H1 (cell line): ENCODE data around the gene WIPF1. TPM values are rescaled to one million over a fixed set of nuclear protein-coding genes. Genes with fewer than 3 reads are reported as not detected.

ENCODE experiments used
- CTCF ChIA-PET: fragments of 300-600 bp; sonication (Branson Sonifier 250); formaldehyde crosslinking; loops from one replicate; lab custom pipeline; 2021; ENCODE audit not compliant: partially characterized antibody; lab: Charles Lee
- POLR2A ChIA-PET: fragments of 300-600 bp; sonication (Branson Sonifier 250); formaldehyde crosslinking; loops from one replicate; lab custom pipeline; 2021; ENCODE audit warnings: inconsistent platforms; ENCODE audit not compliant: partially characterized antibody; lab: Charles Lee
- DNase-seq, 2 experiments: peaks; one replicate each; pipeline versions ENCODE4 v3.0.0 to v3.0.0-alpha.2; 2010 to 2022; ENCODE audit warnings: low spot score in 2 of 2, low read depth in 1 of 2, mixed read lengths in 1 of 2
- FAIRE-seq: peaks from 2 replicates; lab custom pipeline; 2011; peaks lifted over from hg19 to GRCh38; lab: Jason Lieb, UNC
- H2AFZ ChIP-seq: 2 replicates; pipeline ENCODE4 v1.8.1; 2012; ENCODE audit warnings: low read length, inconsistent platforms
- H2AK5ac ChIP-seq: 2 replicates; pipeline ENCODE4 v1.6.1; 2013; ENCODE audit warnings: low read depth, low read length
- H2BK120ac ChIP-seq: replicated peaks from 2 replicates; pipeline ENCODE3; 2013; ENCODE audit warnings: low read depth, low read length, inconsistent platforms
- H2BK12ac ChIP-seq: 2 replicates; pipeline ENCODE4 v1.6.1; 2013; ENCODE audit warnings: low read depth, low read length
- H2BK15ac ChIP-seq: 2 replicates; pipeline ENCODE4 v1.6.1; 2013; ENCODE audit warnings: low read length
- H2BK20ac ChIP-seq: 2 replicates; pipeline ENCODE4 v1.6.1; 2013; ENCODE audit warnings: low read length
- H2BK5ac ChIP-seq: 2 replicates; pipeline ENCODE4 v1.6.1; 2013; ENCODE audit warnings: low read depth, low read length
- H3K14ac ChIP-seq: 2 replicates; pipeline ENCODE4 v1.6.1; 2013; ENCODE audit warnings: inconsistent platforms; ENCODE audit not compliant: insufficient read length
- H3K18ac ChIP-seq: 2 replicates; pipeline ENCODE4 v1.6.1; 2013; ENCODE audit warnings: low read length; ENCODE audit errors: extremely low read depth
- H3K23ac ChIP-seq: 2 replicates; pipeline ENCODE4 v1.6.1; 2013; ENCODE audit warnings: inconsistent platforms; ENCODE audit not compliant: insufficient read length
- H3K23me2 ChIP-seq: 2 replicates; pipeline ENCODE4 v1.6.1; 2013; ENCODE audit warnings: low read depth, low read length
- H3K27ac ChIP-seq: 2 replicates; pipeline ENCODE4 v1.6.1; 2011; ENCODE audit warnings: low read depth, low read length, inconsistent platforms
- H3K27me3 ChIP-seq, 4 experiments: replicated peaks in 1 of 4; 1 replicate in 1 of 4; 2 replicates in 3 of 4; pipeline versions ENCODE4 v1.6.1 to v1.8.1; 2011 to 2013; ENCODE audit warnings: low read length in 3 of 4, mild to moderate bottlenecking in 3 of 4, inconsistent platforms in 2 of 4, mixed read lengths in 2 of 4, moderate library complexity in 1 of 4; ENCODE audit not compliant: control insufficient read depth in 3 of 4, insufficient read depth in 3 of 4; ENCODE audit errors: extremely low read depth in 1 of 4
- H3K36me3 ChIP-seq, 4 experiments: 2 replicates each; pipeline versions ENCODE4 v1.6.1 to v1.8.1; 2011 to 2013; ENCODE audit warnings: mild to moderate bottlenecking in 4 of 4, low read length in 3 of 4, moderate library complexity in 2 of 4, control low read depth in 1 of 4, inconsistent platforms in 1 of 4; ENCODE audit not compliant: insufficient read depth in 4 of 4, control insufficient read depth in 2 of 4
- H3K4ac ChIP-seq: replicated peaks from 2 replicates; pipeline ENCODE3; 2013; ENCODE audit warnings: low read length, low read depth, mixed read lengths, inconsistent platforms; ENCODE audit not compliant: insufficient read length
- H3K4me1 ChIP-seq, 4 experiments: replicated peaks in 1 of 4; 1 replicate in 1 of 4; 2 replicates in 3 of 4; pipeline versions ENCODE4 v1.6.1 to v1.8.1; 2011 to 2013; ENCODE audit warnings: low read length in 3 of 4, inconsistent platforms in 2 of 4, mixed read lengths in 1 of 4; ENCODE audit not compliant: insufficient read depth in 4 of 4, control insufficient read depth in 3 of 4
- H3K4me2 ChIP-seq, 2 experiments: 2 replicates each; pipeline versions ENCODE4 v1.6.1 to v1.8.1; 2011 to 2013; ENCODE audit warnings: low read depth in 2 of 2, low read length in 2 of 2, control low read depth in 1 of 2, inconsistent platforms in 1 of 2, mild to moderate bottlenecking in 1 of 2; ENCODE audit not compliant: insufficient read depth in 1 of 2
- H3K4me3 ChIP-seq, 4 experiments: fragments of 200-600, 300-600 bp in 1 of 4; sonication (generic), shearing (Covaris generic), sonication (Bioruptor Twin) in 1 of 4; 2 replicates each; pipeline versions ENCODE4 v1.5.1 to v1.8.1; 2011 to 2016; ENCODE audit warnings: low read length in 4 of 4, low read depth in 3 of 4, control low read depth in 2 of 4, inconsistent platforms in 2 of 4, mild to moderate bottlenecking in 2 of 4, mixed read lengths in 1 of 4, moderate library complexity in 1 of 4; ENCODE audit not compliant: insufficient read depth in 2 of 4; ENCODE audit errors: extremely low read depth in 1 of 4
- H3K56ac ChIP-seq: replicated peaks from 2 replicates; pipeline ENCODE3; 2013; ENCODE audit warnings: low read depth, mild to moderate bottlenecking, mixed read lengths, low read length, inconsistent platforms; ENCODE audit not compliant: insufficient read length
- H3K79me1 ChIP-seq: 2 replicates; pipeline ENCODE4 v1.6.1; 2013; ENCODE audit warnings: low read depth, low read length, control low read depth
- H3K79me2 ChIP-seq, 2 experiments: 2 replicates each; pipeline versions ENCODE4 v1.6.1 to v1.8.1; 2012 to 2013; ENCODE audit warnings: low read length in 2 of 2, mild to moderate bottlenecking in 2 of 2, inconsistent platforms in 1 of 2; ENCODE audit not compliant: insufficient read depth in 2 of 2, control insufficient read depth in 1 of 2
- H3K9ac ChIP-seq, 4 experiments: replicated peaks in 1 of 4; 1 replicate in 1 of 4; 2 replicates in 3 of 4; pipeline versions ENCODE4 v1.6.1 to v1.8.1; 2011 to 2013; ENCODE audit warnings: low read depth in 3 of 4, low read length in 3 of 4, control low read depth in 2 of 4, mild to moderate bottlenecking in 2 of 4, moderate library complexity in 2 of 4, inconsistent platforms in 1 of 4; ENCODE audit errors: extremely low read depth in 1 of 4
- H3K9me3 ChIP-seq, 2 experiments: 2 replicates each; pipeline versions ENCODE4 v1.6.1 to v1.8.1; 2012 to 2013; ENCODE audit warnings: mild to moderate bottlenecking in 2 of 2, moderate library complexity in 2 of 2, control low read depth in 1 of 2, inconsistent platforms in 1 of 2, low read depth in 1 of 2, low read length in 1 of 2, mixed read lengths in 1 of 2; ENCODE audit not compliant: insufficient read depth in 2 of 2
- H4K20me1 ChIP-seq, 2 experiments: replicated peaks in 1 of 2; 2 replicates each; pipeline versions ENCODE3 to v1.8.1; 2011 to 2013; ENCODE audit warnings: inconsistent platforms in 2 of 2, low read length in 2 of 2, mild to moderate bottlenecking in 1 of 2; ENCODE audit not compliant: insufficient read depth in 2 of 2, control insufficient read depth in 1 of 2
- H4K5ac ChIP-seq: 2 replicates; pipeline ENCODE4 v1.6.1; 2013; ENCODE audit warnings: low read length, low read depth, mixed read lengths, inconsistent platforms; ENCODE audit not compliant: insufficient read length
- H4K8ac ChIP-seq: 2 replicates; pipeline ENCODE4 v1.8.0; 2013; ENCODE audit warnings: mild to moderate bottlenecking, moderate library complexity, low read length, inconsistent platforms; ENCODE audit not compliant: insufficient read depth; ENCODE audit errors: extremely low read depth
- H4K91ac ChIP-seq: replicated peaks from 2 replicates; pipeline ENCODE3; 2013; ENCODE audit warnings: low read length, mixed read lengths, inconsistent platforms; ENCODE audit not compliant: insufficient read length
- CHD1 ChIP-seq: IDR thresholded peaks from 2 replicates; pipeline ENCODE4 v1.6.1; 2012; ENCODE audit warnings: low read depth, low read length, improper control_type of control experiment
- HDAC6 ChIP-seq: IDR thresholded peaks from one replicate; pipeline ENCODE4 v1.7.1; 2012; ENCODE audit warnings: low read depth, mild to moderate bottlenecking, inconsistent platforms, low read length, moderate library complexity
- NANOG ChIP-seq: IDR thresholded peaks from 2 replicates; pipeline ENCODE4 v1.6.1; 2011; ENCODE audit warnings: low read length, low read depth, mild to moderate bottlenecking, inconsistent platforms; ENCODE audit not compliant: insufficient read depth, poor library complexity, severe bottlenecking
- PHF8 ChIP-seq: fragments of 200-600 bp; sonication (generic); conservative IDR thresholded peaks from 2 replicates; pipeline ENCODE4 v1.7.1; 2012; ENCODE audit warnings: low read depth, mild to moderate bottlenecking, inconsistent platforms, low read length, moderate library complexity
- RBBP5 ChIP-seq: IDR thresholded peaks from 2 replicates; pipeline ENCODE4 v1.7.1; 2012; ENCODE audit warnings: low read depth, mild to moderate bottlenecking, inconsistent platforms, low read length, moderate library complexity, borderline replicate concordance
- SIN3A ChIP-seq, 2 experiments: IDR thresholded peaks in 1 of 2; conservative IDR thresholded peaks in 1 of 2; 2 replicates each; pipeline ENCODE4 v1.6.1; 2011 to 2012; ENCODE audit warnings: low read length in 2 of 2, improper control_type of control experiment in 1 of 2, low read depth in 1 of 2, mild to moderate bottlenecking in 1 of 2
- TBP ChIP-seq: IDR thresholded peaks from 2 replicates; pipeline ENCODE4 v1.6.1; 2011; ENCODE audit warnings: low read depth, low read length, improper control_type of control experiment
- WGBS, 2 experiments: shearing (Covaris generic) in 1 of 2; methylation state at CpG; one replicate each; pipeline versions ENCODE4 v1.1.6 to v1.1.7; 2013 to 2015; ENCODE audit warnings: low lambda C conversion rate in 2 of 2, mixed read lengths in 2 of 2, inconsistent platforms in 1 of 2, low coverage in 1 of 2, missing lambda C conversion rate in 1 of 2; ENCODE audit not compliant: insufficient replicate concordance in 2 of 2, insufficient coverage in 1 of 2, insufficient read length in 1 of 2; ENCODE audit errors: extremely low coverage in 1 of 2, missing lambda C conversion rate in 1 of 2; 5-methylcytosine and 5-hydroxymethylcytosine counted together
- polyA plus RNA-seq, 7 experiments: library from polyadenylated mRNA; depleted of rRNA in 3 of 7; stranded (reverse) in 5 of 7; unstranded in 2 of 7; fragments of >200 nt in 5 of 7; fragments of 200-250 nt in 2 of 7; gene quantifications; 1 replicate in 5 of 7; 2 replicates in 1 of 7; 4 replicates in 1 of 7; pipeline versions ENCODE4 v1.2.1 to v1.2.3, GENCODE V29; 2011 to 2013; ENCODE audit warnings: missing spikeins in 2 of 7, mixed read lengths in 2 of 7
- total RNA-seq: library from RNA; stranded (reverse); fragmentation: NEBNext Ultra II Directional; extraction: Animal tissue kit (Norgen Biotek cat#: 25700); gene quantifications from 2 replicates; pipeline ENCODE4 v1.2.1, GENCODE V29; 2021
- TF ChIP-seq, protein P1 (sequence below): IDR thresholded peaks from 2 replicates; pipeline ENCODE4 v1.6.1; 2012; ENCODE audit warnings: inconsistent platforms

Gene WIPF1
- total and polyA plus RNA-seq, 2 of the 8 experiments (the other 6 are each of a cell fraction or from before 2014, with no cell fraction given): 4.7 to 5.2 TPM

GRCh38 chr2:174597009-174597344 is 627 bp downstream of the WIPF1 start:
- Histone ChIP-seq H2AK5ac (no peak overlapping the region), H3K4me1 (peaks cover 0 to 5% (median 4%) of the 10 kb centered on the region in 4 experiments; a peak in 3 of 7 replicates), H2BK5ac (no peak overlapping the region), H4K5ac (no peak overlapping the region), H2BK12ac (no peak overlapping the region), H3K56ac (no peak overlapping the region), H3K36me3 (no peaks in the 10 kb centered on the region; a peak in 1 of 8 replicates), H3K23ac (no peak overlapping the region), H3K79me1 (no peaks in the 10 kb centered on the region), H3K9me3 (peaks cover 6 to 7% of the 10 kb centered on the region in 2 experiments; a peak in 1 of 4 replicates), H3K23me2 (no peaks in the 10 kb centered on the region), H3K79me2 (no peaks in the 10 kb centered on the region), H3K4me2 (no peak overlapping the region), H3K27ac (no peak overlapping the region), H4K20me1 (no peaks in the 10 kb centered on the region), H2BK20ac (no peak overlapping the region), H3K14ac (no peak overlapping the region), H3K4ac (no peak overlapping the region), H3K4me3 (no peak overlapping the region), H2BK120ac (no peak overlapping the region), H2BK15ac (no peak overlapping the region), H3K9ac (no peak overlapping the region), H4K8ac (no peak overlapping the region), H2AFZ (no peak overlapping the region), H3K18ac (no peak overlapping the region), H3K27me3 (no peaks in the 10 kb centered on the region), H4K91ac (no peak overlapping the region)
- TF ChIP-seq, protein P1, sequence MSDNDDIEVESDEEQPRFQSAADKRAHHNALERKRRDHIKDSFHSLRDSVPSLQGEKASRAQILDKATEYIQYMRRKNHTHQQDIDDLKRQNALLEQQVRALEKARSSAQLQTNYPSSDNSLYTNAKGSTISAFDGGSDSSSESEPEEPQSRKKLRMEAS: no peak
- TF ChIP-seq NANOG (no peak), PHF8 (no peak), TBP (no peak), HDAC6 (no peak), RBBP5 (no peak), CHD1 (no peak), SIN3A (conservative IDR thresholded peaks at IDR 0.05 in 1 of 2, IDR thresholded peaks at IDR 0.05 in 1 of 2; ENCODE audit: low read depth in 1 of 2, low read length in 2 of 2) (no peak)
- ChIA-PET CTCF (interaction anchor here (0.7 to 1.5 kb wide), 2 partner anchors 29 to 103 kb away, joined by 3 to 4 read pairs; no protein-coding TSS in a partner anchor), POLR2A (no interaction called here)
- DNase-seq (no peak), FAIRE-seq (no peak)
- 86% methylated on average over 4 of the region's 4 CpGs; no CpG with 5 or more reads in 1 of the 2 experiments for WGBS, 2 experiments
